ENCODE measurements around the gene ELMO1.

DNA sequence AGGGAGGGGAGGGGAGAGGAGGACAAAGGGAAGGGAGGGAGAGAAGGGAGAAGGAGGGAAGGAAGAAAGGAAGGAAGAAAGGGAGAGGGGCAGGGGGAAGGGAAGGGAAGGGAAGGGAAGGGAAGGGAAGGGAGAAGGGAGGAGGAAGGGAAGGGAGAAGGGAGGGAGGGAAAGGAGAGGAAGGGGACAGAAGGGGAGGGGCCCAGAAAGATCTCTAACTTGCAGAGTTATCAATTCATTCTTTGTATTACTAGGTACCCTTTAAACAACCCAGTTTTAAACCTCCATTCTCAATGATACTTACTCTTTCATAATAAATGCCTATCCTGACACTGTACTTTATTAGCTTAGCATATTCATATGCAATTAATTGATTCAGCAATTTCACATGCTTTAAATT, 192.0 kb downstream of the ELMO1 start:
- TF ChIP-seq, protein P1, sequence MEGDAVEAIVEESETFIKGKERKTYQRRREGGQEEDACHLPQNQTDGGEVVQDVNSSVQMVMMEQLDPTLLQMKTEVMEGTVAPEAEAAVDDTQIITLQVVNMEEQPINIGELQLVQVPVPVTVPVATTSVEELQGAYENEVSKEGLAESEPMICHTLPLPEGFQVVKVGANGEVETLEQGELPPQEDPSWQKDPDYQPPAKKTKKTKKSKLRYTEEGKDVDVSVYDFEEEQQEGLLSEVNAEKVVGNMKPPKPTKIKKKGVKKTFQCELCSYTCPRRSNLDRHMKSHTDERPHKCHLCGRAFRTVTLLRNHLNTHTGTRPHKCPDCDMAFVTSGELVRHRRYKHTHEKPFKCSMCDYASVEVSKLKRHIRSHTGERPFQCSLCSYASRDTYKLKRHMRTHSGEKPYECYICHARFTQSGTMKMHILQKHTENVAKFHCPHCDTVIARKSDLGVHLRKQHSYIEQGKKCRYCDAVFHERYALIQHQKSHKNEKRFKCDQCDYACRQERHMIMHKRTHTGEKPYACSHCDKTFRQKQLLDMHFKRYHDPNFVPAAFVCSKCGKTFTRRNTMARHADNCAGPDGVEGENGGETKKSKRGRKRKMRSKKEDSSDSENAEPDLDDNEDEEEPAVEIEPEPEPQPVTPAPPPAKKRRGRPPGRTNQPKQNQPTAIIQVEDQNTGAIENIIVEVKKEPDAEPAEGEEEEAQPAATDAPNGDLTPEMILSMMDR (IDR thresholded peaks at IDR 0.05 in 8 of 11, conservative IDR thresholded peaks at IDR 0.05 in 3 of 11), result no peak
- no peak for TF ChIP-seq POLR2A (IDR thresholded peaks at IDR 0.05)

Data from spleen (tissue), 7 donors.